GM15510 (cell line): ENCODE data around the gene MYH15.

Experiments used
- POLR2A ChIP-seq: IDR thresholded peaks from 3 replicates; pipeline ENCODE4 v1.6.1; 2011; ENCODE audit warnings: borderline replicate concordance; ENCODE audit not compliant: insufficient read length; ENCODE audit errors: extremely low read depth

Gene MYH15

GRCh38 chr3:108401836-108402235, 108.6 kb downstream of the MYH15 start:
- no peak for TF ChIP-seq POLR2A

- TF ChIP-seq POLR2A = no peak
Observed at GRCh38 chr3:108398510-108398909, 111.9 kb downstream of the MYH15 start.

- TF ChIP-seq POLR2A = no peak
Observed at GRCh38 chr3:108396336-108396735, 114.1 kb downstream of the MYH15 start.

- TF ChIP-seq POLR2A = no peak
Observed at GRCh38 chr3:108394563-108394962, 115.8 kb downstream of the MYH15 start.

- TF ChIP-seq POLR2A = no peak
Observed at GRCh38 chr3:108394016-108394415, 116.4 kb downstream of the MYH15 start.

GRCh38 chr3:108393128-108393900, 117.1 kb downstream of the MYH15 start:
- TF ChIP-seq POLR2A = no peak

GRCh38 chr3:108391917-108392593, 118.3 kb downstream of the MYH15 start:
- TF ChIP-seq POLR2A = no peak

GRCh38 chr3:108389372-108389771, 121.0 kb downstream of the MYH15 start:
- TF ChIP-seq POLR2A = no peak

- TF ChIP-seq POLR2A = no peak
Observed at GRCh38 chr3:108388136-108389132, 122.0 kb downstream of the MYH15 start.

GRCh38 chr3:108387063-108387462, 123.3 kb downstream of the MYH15 start:
- TF ChIP-seq POLR2A = no peak

GRCh38 chr3:108383306-108383705, 127.1 kb downstream of the MYH15 start:
- no peak for TF ChIP-seq POLR2A

GRCh38 chr3:108381529-108382140, 128.8 kb downstream of the MYH15 start:
- no peak for TF ChIP-seq POLR2A

GRCh38 chr3:108380128-108380795, 130.1 kb downstream of the MYH15 start:
- TF ChIP-seq POLR2A = no peak
